Measurements from ENCODE around the gene OR52N2. TPM values are rescaled to one million over a fixed set of nuclear protein-coding genes. Genes with fewer than 3 reads are reported as not detected.

OR52N2 gene
- total RNA-seq, result not detected

DNA sequence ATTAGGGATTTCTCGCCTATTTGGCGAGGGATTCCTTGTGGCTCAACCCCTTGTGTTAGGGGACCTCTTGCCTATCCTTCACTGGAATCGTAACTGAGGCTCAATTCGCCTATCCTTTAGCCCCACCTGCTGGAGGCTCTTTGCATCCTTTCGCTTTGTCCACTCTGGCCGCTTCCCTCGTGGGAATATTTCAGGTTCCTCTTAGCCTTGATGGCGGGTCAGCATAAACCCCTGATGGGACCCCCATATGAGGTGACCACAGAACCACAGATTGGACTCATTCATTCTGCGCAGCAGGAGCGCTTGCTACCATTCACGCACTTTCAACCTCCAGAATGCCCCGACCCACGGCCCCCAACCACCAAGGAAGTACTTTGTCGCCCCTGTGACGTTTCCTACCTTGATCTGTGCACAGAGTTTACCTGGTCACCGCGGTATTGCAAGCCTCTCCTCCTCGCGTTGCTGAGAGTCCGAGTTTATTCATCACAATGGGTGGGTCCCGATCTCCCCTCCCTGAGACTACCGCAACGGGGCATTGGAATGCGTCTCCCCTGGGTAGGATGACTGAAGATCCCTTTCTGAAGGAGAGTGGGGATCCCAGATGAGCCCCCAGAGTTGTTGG, at the start of gene OR52N2:
Gene OR52N2, plus strand, starts transcription at position 425 of the 622 bp plus-strand sequence. CDS start 11,412 bp downstream, outside the sequence.

DNA sequence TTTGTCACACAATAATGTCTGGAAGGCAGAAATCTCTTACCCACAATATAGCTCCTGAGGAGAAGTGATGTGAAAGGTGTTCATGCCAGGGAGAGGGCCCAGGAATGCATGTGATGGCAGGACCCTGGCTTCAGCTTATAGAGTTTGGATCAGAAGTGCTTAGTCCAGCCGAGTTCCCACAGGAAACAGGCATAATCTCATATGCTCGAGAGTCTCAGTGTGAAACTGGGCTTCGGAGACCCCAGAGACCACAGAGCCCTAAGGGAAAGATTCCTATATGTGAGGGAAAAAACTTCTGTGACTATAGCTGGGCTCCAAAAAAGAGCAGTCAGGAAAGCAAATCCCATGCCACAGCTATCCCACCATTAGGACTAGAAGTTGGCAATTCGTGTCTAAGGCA, 25.5 kb upstream of the OR52N2 start, which contains the start of gene OR52N5:
Gene OR52N5, minus strand, starts transcription at position 101 of the 400 bp plus-strand sequence. CDS start 4,721 bp downstream, outside the sequence.

GRCh38 chr11:5791165-5791564, 17.6 kb upstream of the OR52N2 start, which contains the start of gene OR52N1:
OR52N1 (minus strand) TSS chr11:5791265; CDS start chr11:5788816, 2,449 bp downstream.

GRCh38 chr11:5841797-5842196, 33.1 kb downstream of the OR52N2 start, which contains the start of gene OR52E6:
OR52E6 (minus strand) TSS chr11:5841897; CDS start chr11:5841897, 0 bp downstream.

DNA sequence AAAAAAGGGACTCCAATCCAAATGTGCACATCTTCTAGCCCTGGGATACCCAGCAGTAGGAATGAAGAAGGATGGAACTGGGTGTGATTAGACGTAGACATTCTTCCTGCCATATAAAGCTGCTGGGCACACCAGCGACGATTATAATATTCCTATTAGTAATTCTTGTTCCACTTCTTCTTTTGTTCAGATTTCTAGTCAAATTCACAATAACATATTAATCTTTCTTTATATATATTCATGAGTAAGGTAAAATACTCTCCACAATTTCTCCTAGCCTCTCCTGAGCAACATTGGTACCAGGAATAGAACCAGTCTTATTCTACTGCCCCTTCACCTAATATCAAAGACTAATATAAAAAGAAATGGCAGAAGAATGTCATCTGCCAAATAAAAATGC, 48.9 kb downstream of the OR52N2 start, which contains the start of gene OR52E8:
Gene OR52E8, minus strand, starts transcription at position 101 of the 400 bp plus-strand sequence. Its CDS starts 0 bp downstream, at position 101.

Other genes starting within 250 kb of the OR52N2 start
- gene OR52B6, start 228.0 kb upstream of the OR52N2 start, total RNA-seq, result not detected
- gene TRIM6, start 212.3 kb upstream of the OR52N2 start, total RNA-seq, result under 1 TPM; 0.10 to 0.28 TPM
- 10 to 100 TPM; 12.9 to 13.3 TPM for gene TRIM34, start 183.9 kb upstream of the OR52N2 start, total RNA-seq
- 10 to 100 TPM; 28.7 to 28.9 TPM for gene TRIM5, start 123.8 kb upstream of the OR52N2 start, total RNA-seq
- gene TRIM22, start 119.1 kb upstream of the OR52N2 start, total RNA-seq, result 100 to 1,000 TPM; 262 to 277 TPM
- under 1 TPM; 0.40 to 0.55 TPM for gene OR56B1, start 72.5 kb upstream of the OR52N2 start, total RNA-seq
- 1 to 10 TPM; 1.3 to 1.9 TPM for gene OR52N4, start 54.7 kb upstream of the OR52N2 start, total RNA-seq
- not detected for gene OR52N5, start 25.6 kb upstream of the OR52N2 start, total RNA-seq
- not detected for gene OR52N1, start 17.7 kb upstream of the OR52N2 start, total RNA-seq
- not detected for gene OR52E6, start 33.0 kb downstream of the OR52N2 start, total RNA-seq
- gene OR52E8, start 48.8 kb downstream of the OR52N2 start, total RNA-seq, result not detected
- gene OR52E4, start 71.7 kb downstream of the OR52N2 start, total RNA-seq, result not detected
- not detected for gene OR52E5, start 84.3 kb downstream of the OR52N2 start, total RNA-seq
- not detected for gene OR56A3, start 133.3 kb downstream of the OR52N2 start, total RNA-seq
- not detected for gene OR56A5, start 159.6 kb downstream of the OR52N2 start, total RNA-seq
- gene OR52L1, start 178.1 kb downstream of the OR52N2 start, total RNA-seq, result not detected
- gene OR56A4, start 198.0 kb downstream of the OR52N2 start, total RNA-seq, result not detected
- not detected for gene OR56A1, start 221.8 kb downstream of the OR52N2 start, total RNA-seq

All from activated naive CD4-positive, alpha-beta T cell treated with anti-CD3 and anti-CD28 coated beads, Interleukin-2, amount 10 ng/mL, durations not matched to agents 5 hours and 36 hours (primary cell).